GM10266 (cell line): ENCODE results near the gene RPS21.

Source experiments
- DNase-seq: peaks from one replicate; pipeline ENCODE4 v3.0.0; 2012; ENCODE audit errors: extremely low spot score
- TF ChIP-seq, protein P1 (sequence below): IDR thresholded peaks from 2 replicates; pipeline ENCODE4 v1.5.1; 2012; ENCODE audit warnings: mild to moderate bottlenecking, low read depth; ENCODE audit not compliant: control insufficient read depth, insufficient read depth; ENCODE audit errors: missing control alignments

RPS21 gene

DNA sequence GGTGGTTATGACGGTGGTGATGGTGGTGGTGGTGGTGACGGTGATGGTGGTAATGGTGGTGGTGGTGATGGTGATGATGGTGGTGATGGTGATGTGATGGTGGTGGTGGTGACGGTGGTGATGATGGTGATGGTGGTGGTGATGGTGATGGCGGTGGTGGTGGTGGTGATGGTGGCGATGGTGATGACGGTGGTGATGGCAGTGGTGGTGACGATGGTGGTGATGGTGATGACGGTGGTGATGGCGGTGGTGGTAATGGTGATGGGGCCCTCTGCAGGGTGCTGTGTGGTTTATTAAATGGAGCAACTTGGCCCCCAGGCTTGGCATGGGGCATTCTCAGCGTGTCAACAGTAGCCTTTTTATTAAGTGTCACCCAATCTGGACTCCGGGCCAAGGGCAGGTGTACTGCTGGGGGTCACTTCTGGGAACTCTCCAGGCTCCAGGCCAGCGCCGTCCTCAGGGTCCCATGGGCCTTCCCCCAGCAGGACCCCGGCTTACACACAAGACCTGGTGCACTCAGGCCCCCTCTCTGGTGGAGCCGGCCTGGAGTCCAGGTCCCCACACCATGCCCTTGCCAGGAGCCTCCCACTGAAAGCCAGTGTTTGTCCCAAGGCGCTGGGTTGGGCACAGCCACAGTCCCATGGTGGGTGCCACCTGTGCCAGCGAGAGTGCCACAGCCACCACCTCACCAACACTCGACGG, 11.4 kb downstream of the RPS21 start:
- DNase-seq, result no peak
- TF ChIP-seq, protein P1, sequence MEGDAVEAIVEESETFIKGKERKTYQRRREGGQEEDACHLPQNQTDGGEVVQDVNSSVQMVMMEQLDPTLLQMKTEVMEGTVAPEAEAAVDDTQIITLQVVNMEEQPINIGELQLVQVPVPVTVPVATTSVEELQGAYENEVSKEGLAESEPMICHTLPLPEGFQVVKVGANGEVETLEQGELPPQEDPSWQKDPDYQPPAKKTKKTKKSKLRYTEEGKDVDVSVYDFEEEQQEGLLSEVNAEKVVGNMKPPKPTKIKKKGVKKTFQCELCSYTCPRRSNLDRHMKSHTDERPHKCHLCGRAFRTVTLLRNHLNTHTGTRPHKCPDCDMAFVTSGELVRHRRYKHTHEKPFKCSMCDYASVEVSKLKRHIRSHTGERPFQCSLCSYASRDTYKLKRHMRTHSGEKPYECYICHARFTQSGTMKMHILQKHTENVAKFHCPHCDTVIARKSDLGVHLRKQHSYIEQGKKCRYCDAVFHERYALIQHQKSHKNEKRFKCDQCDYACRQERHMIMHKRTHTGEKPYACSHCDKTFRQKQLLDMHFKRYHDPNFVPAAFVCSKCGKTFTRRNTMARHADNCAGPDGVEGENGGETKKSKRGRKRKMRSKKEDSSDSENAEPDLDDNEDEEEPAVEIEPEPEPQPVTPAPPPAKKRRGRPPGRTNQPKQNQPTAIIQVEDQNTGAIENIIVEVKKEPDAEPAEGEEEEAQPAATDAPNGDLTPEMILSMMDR, result no peak

DNA sequence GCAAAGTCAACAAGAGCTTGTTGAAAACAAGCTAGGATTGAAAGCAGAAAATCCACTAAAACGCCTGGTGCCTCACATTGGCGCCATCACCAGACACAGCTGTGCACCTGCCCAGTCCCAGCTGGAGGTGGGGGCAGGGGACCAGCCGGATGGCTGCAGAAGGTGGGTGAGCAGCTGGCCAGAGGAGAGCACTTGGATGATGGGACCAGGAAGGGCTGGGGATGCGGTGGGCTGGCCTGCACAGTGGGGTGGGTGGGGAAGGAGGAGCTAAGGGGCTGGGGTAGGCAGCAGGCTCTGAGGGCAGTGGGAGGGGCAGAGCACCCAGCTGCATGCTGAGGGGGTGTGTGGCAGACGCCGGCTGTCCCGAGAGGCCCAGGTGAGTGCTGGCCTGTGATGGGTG, 13.1 kb downstream of the RPS21 start:
- TF ChIP-seq, protein P1, result no peak

DNA sequence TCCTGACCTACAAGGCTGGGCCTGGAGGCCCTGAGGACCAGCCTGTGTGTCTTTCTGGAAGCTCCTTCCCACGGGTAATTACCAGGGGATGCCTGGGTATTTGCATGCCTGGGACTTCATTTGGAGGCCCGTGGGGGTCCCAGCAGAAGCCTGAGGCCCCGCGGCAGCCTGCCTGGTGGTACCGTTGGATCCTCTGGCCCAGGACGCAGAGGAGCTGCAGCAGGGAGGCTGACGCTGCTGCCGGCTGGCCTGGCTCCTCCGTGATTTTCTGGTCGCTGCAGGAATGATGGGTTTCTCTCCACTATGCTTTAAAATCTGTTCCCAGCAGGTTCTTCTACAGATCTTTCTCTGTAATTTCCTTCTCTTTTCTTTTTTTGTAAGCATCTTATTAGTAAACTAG, 13.6 kb downstream of the RPS21 start:
- TF ChIP-seq, protein P1, result no peak
- DNase-seq, result no peak

More for the DNA sequence above, 13.1 kb downstream of the RPS21 start:
- DNase-seq, result no peak

DNA sequence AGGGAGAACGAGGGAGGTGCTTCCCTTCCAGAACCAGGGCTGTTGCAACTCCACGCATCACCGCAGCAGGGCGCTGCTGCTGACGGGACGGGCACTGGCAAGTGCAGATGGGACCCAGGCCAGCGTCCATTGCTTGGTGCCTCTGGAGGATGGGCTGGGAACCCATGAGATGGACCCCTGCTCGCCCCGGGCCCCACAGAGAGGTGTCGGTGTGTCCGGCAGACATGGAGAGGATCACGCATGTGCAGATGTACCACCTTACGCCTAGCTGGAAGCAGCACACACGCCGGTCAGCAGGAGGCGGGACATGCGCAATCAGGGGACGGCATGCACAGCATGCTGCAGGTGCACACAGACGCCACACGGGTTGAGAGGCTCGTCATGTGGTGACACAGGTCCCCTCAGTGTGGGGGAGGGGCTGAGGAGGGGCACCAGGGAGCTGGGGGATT, 14.5 kb downstream of the RPS21 start:
- TF ChIP-seq, protein P1, result no peak
- DNase-seq, result no peak

DNA sequence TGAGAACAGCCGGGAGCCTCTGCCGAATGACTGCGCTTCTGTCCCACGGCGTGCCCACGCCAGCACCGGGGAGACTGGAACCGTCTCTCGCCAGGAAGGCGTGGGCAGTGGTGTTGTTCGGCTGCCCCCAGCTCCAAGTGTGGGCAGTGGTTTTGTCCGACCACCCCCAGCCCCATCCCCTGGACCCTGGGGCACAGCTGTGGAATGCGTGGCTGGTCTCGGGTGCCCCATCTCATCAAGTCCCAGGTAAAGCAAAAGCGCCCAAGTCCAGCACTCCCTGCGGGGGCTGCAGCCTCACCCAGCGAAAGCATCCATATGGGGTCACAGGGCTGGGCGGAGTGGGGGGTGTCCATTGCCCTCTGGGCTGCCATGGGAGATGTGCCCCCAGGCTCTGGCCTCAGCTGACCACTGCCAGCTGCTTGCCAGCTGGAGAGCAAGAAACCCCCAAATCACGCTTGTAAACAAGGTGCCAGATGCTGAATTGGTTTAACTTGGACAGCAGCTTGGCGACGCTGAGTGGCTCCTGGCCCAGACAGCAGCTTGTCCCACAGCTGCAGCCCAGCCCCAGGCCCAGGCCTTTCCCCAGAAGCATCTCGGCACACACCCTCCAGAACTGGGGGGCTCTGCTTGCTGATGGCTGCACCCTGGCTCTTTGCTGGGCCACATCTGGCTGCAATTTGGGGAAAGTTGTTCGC, 15.7 kb downstream of the RPS21 start:
- no peak for DNase-seq
- TF ChIP-seq, protein P1, result no peak

DNA sequence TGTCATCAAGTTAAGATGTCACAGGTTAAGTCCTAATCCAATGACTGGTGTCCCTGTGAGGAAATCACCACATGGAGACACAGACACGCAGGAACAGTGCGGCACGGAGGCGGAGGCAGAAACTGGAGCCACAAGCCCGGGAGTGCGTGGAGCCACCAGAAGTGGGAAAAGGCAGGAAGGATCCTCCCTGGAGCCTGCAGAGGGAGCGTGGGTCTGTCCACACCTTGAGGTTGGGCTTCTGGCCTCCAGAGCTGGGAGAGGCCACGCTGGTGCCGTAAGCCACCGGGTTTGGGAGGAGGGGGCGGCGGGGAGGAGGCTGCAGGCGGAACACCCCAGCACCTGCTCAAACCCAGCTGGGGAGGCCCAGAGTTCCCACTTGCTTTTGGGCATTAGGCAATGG, 16.4 kb downstream of the RPS21 start:
- TF ChIP-seq, protein P1, result no peak
- no peak for DNase-seq

DNA sequence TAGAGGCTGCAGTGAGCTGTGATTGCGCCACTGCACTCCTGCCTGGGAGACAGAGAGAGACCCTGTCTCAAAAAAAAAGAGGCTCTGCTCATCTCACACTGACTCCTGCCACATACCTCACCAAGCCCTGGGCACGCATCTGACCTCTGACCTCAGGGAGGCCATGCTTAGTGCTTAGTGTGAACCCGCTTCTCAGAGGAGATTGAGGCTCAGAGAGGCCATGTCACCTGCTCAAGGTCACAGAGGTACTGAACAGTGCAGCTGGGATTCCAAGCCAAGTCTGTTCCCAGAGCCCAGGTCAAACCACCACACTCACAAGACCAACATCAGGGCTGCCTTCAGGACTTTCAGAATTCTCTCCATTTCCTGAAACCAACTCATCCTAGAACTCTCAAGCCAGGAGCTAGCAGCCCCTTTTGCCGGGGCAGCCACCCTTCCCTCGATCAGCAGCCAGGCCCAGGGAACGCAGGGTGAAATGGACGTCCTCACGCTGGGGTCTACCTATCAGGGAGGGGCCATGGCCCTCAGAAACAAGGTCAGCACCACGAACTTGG, 17.3 kb downstream of the RPS21 start:
- TF ChIP-seq, protein P1, result no peak
- no peak for DNase-seq
